ENCODE measurements around the gene TAL1. TPM values are rescaled to one million over a fixed set of nuclear protein-coding genes. Genes with fewer than 3 reads are reported as not detected.

Gene TAL1
- total and polyA plus RNA-seq, 2 of the 13 experiments (the other 11 are each of a cell fraction or from before 2014, with no cell fraction given), result 0.05 TPM; not detected in 1

GRCh38 chr1:47179017-47179987 lies 52.7 kb downstream of the TAL1 start (continued):
- TF ChIP-seq THAP9 (CRISPR knock-in tag; IDR thresholded peaks at IDR 0.05; ENCODE audit: borderline replicate concordance) (peak; percentile 74; the same call in 1 of the 2 replicates), SMAD1 (CRISPR knock-in tag; IDR thresholded peaks at IDR 0.05; ENCODE audit: borderline replicate concordance, low read depth) (peak; percentile 80; the same call in 1 of the 2 replicates), CENPX (CRISPR knock-in tag; IDR thresholded peaks at IDR 0.05) (no peak), BHLHE40 (IDR thresholded peaks at IDR 0.05; ENCODE audit: low read length) (peak; percentile 24; the same call in 1 of the 2 replicates), SETDB1 (CRISPR knock-in tag; IDR thresholded peaks at IDR 0.05; ENCODE audit: borderline replicate concordance) (peak; percentile 68; the same call in 1 of the 2 replicates), ZBTB1 (CRISPR knock-in tag; IDR thresholded peaks at IDR 0.05; ENCODE audit: borderline replicate concordance) (no peak), FOXC1 (CRISPR knock-in tag; IDR thresholded peaks at IDR 0.05; ENCODE audit: borderline replicate concordance) (no peak), SIN3B (IDR thresholded peaks at IDR 0.05; ENCODE audit: low read length) (peak; percentile 87), KDM5B (CRISPR knock-in tag; IDR thresholded peaks at IDR 0.05; ENCODE audit: borderline replicate concordance) (peak; percentile 42; the same call in 1 of the 2 replicates), ZBTB21 (CRISPR knock-in tag; IDR thresholded peaks at IDR 0.05) (peak; percentile 78; the same call in 1 of the 2 replicates), ZNF124 (CRISPR knock-in tag; IDR thresholded peaks at IDR 0.05) (0 out of 2 replicates have a peak, but pooled peaks have one; percentile 72), ZFYVE20 (CRISPR knock-in tag; IDR thresholded peaks at IDR 0.05; ENCODE audit: borderline replicate concordance, low read depth) (no peak), MEIS1 (CRISPR knock-in tag; IDR thresholded peaks at IDR 0.05; ENCODE audit: borderline replicate concordance) (peak; percentile 29; the same call in 1 of the 2 replicates), ARID5B (CRISPR knock-in tag; IDR thresholded peaks at IDR 0.05) (peak; percentile 66), MED8 (CRISPR knock-in tag; IDR thresholded peaks at IDR 0.05; ENCODE audit: insufficient replicate concordance) (no peak), LCORL (IDR thresholded peaks at IDR 0.05) (no peak), LCORL (CRISPR knock-in tag; IDR thresholded peaks at IDR 0.05) (peak; percentile 83; the same call in 1 of the 2 replicates), ZNF329 (CRISPR knock-in tag; IDR thresholded peaks at IDR 0.05; ENCODE audit: low read depth) (peak; percentile 76; the same call in 1 of the 2 replicates), SNAI1 (CRISPR knock-in tag; IDR thresholded peaks at IDR 0.05; ENCODE audit: borderline replicate concordance) (peak; percentile 78; the same call in 1 of the 2 replicates), ZNF350 (CRISPR knock-in tag; IDR thresholded peaks at IDR 0.05; ENCODE audit: borderline replicate concordance, low read depth) (peak; percentile 49; the same call in 1 of the 2 replicates), KLF16 (CRISPR knock-in tag; IDR thresholded peaks at IDR 0.05) (peak in 1 of 2 experiments; percentile 58; a peak in 1 of 4 replicates)
